HG03103 (cell line): Measurements from ENCODE around the gene SLC15A4.

Experiments used
- ATAC-seq: cut with Tn5 transposase; IDR thresholded peaks from one replicate; pipeline ENCODE4 v1.9.1; 2021; ENCODE audit warnings: low read depth; ENCODE audit not compliant: unreplicated experiment

The SLC15A4 gene

GRCh38 chr12:128796439-128797118, 27.2 kb downstream of the SLC15A4 start:
- no peak for ATAC-seq

GRCh38 chr12:128795530-128796361, 28.0 kb downstream of the SLC15A4 start:
- ATAC-seq = no peak

GRCh38 chr12:128794661-128795529, 28.9 kb downstream of the SLC15A4 start:
- no peak for ATAC-seq

GRCh38 chr12:128793701-128794100, 30.1 kb downstream of the SLC15A4 start:
- ATAC-seq = no peak

GRCh38 chr12:128792881-128793280, 30.9 kb downstream of the SLC15A4 start:
- no peak for ATAC-seq

- ATAC-seq = no peak
Observed at GRCh38 chr12:128792398-128792797, 31.4 kb downstream of the SLC15A4 start.

- ATAC-seq = no peak
Observed at GRCh38 chr12:128791395-128792322, 32.1 kb downstream of the SLC15A4 start.

- no peak for ATAC-seq
Observed at GRCh38 chr12:128790653-128791373, 32.9 kb downstream of the SLC15A4 start.

- ATAC-seq = peak; percentile 31
Observed at GRCh38 chr12:128790221-128790620, 33.5 kb downstream of the SLC15A4 start.

- no peak for ATAC-seq
Observed at GRCh38 chr12:128789356-128789929, 34.3 kb downstream of the SLC15A4 start.

- no peak for ATAC-seq
Observed at GRCh38 chr12:128787827-128788226, 35.9 kb downstream of the SLC15A4 start.

GRCh38 chr12:128786741-128787391, 36.9 kb downstream of the SLC15A4 start:
- no peak for ATAC-seq

- ATAC-seq = no peak
Observed at GRCh38 chr12:128784030-128784760, 39.6 kb downstream of the SLC15A4 start.

GRCh38 chr12:128783129-128783574, 40.6 kb downstream of the SLC15A4 start:
- peak; percentile 73 for ATAC-seq

GRCh38 chr12:128779901-128780300, 43.9 kb downstream of the SLC15A4 start:
- ATAC-seq = no peak

- no peak for ATAC-seq
Observed at GRCh38 chr12:128772249-128772648, 51.5 kb downstream of the SLC15A4 start.

- ATAC-seq = no peak
Observed at GRCh38 chr12:128771681-128772080, 52.1 kb downstream of the SLC15A4 start.

- ATAC-seq = no peak
Observed at GRCh38 chr12:128767518-128767917, 56.2 kb downstream of the SLC15A4 start.
